ENCODE measurements around the gene PRLHR.

Gene PRLHR

GRCh38 chr10:118568327-118568848 lies 27.1 kb downstream of the PRLHR start:
- Histone ChIP-seq H3K79me2 (ENCODE audit: control insufficient read depth, low read length) (no peaks in the 10 kb centered on the region), H3K4me3 (ENCODE audit: low read length) (no peak overlapping the region), H3F3A (ENCODE audit: control insufficient read depth, insufficient read depth) (no peaks in the 10 kb centered on the region), H3K9me3 (ENCODE audit: control insufficient read depth, insufficient read depth, low read length) (no peaks in the 10 kb centered on the region), H3K9me2 (replicated peaks; ENCODE audit: control insufficient read depth, low read length) (no peaks in the 10 kb centered on the region), H4K20me1 (ENCODE audit: control insufficient read depth, insufficient read depth, low read depth, low read length) (no peaks in the 10 kb centered on the region), H3K4me1 (ENCODE audit: control insufficient read depth, low read length) (no peaks in the 10 kb centered on the region), H3K4me2 (ENCODE audit: low read length) (no peak overlapping the region), H3K36me3 (ENCODE audit: control insufficient read depth, low read length) (no peaks in the 10 kb centered on the region), H3K27ac (ENCODE audit: low read depth, low read length) (no peak overlapping the region), H3K27me3 (ENCODE audit: control insufficient read depth, low read length) (no peaks in the 10 kb centered on the region)
- peak; percentile 49 for TF ChIP-seq CTCF (IDR thresholded peaks at IDR 0.05; ENCODE audit: low read depth, low read length, poor library complexity, severe bottlenecking)
- TF ChIP-seq EZH2phosphoT487 (IDR thresholded peaks at IDR 0.05; ENCODE audit: borderline replicate concordance, low read length), result no peak

GRCh38 chr10:118567701-118568248 lies 27.7 kb downstream of the PRLHR start:
- H3K9me3 ChIP-seq (ENCODE audit: control insufficient read depth, insufficient read depth, low read length), result no peaks in the 10 kb centered on the region
- no peaks in the 10 kb centered on the region for H3K27me3 ChIP-seq (ENCODE audit: control insufficient read depth, low read length)
- no peaks in the 10 kb centered on the region for H3K36me3 ChIP-seq (ENCODE audit: control insufficient read depth, low read length)
- H4K20me1 ChIP-seq (ENCODE audit: control insufficient read depth, insufficient read depth, low read depth, low read length), result no peaks in the 10 kb centered on the region
- no peak overlapping the region for H3K4me3 ChIP-seq (ENCODE audit: low read length)
- H3K4me1 ChIP-seq (ENCODE audit: control insufficient read depth, low read length), result no peaks in the 10 kb centered on the region
- H3K9me2 ChIP-seq (replicated peaks; ENCODE audit: control insufficient read depth, low read length), result no peaks in the 10 kb centered on the region
- no peak for TF ChIP-seq CTCF (IDR thresholded peaks at IDR 0.05; ENCODE audit: low read depth, low read length, poor library complexity, severe bottlenecking)
- TF ChIP-seq EZH2phosphoT487 (IDR thresholded peaks at IDR 0.05; ENCODE audit: borderline replicate concordance, low read length), result no peak
- H3K79me2 ChIP-seq (ENCODE audit: control insufficient read depth, low read length), result no peaks in the 10 kb centered on the region
- H3K4me2 ChIP-seq (ENCODE audit: low read length), result no peak overlapping the region
- no peak overlapping the region for H3K27ac ChIP-seq (ENCODE audit: low read depth, low read length)
- H3F3A ChIP-seq (ENCODE audit: control insufficient read depth, insufficient read depth), result no peaks in the 10 kb centered on the region

GRCh38 chr10:118566911-118567310 lies 28.5 kb downstream of the PRLHR start:
- Histone ChIP-seq H3K4me2 (ENCODE audit: low read length) (no peak overlapping the region), H3K79me2 (ENCODE audit: control insufficient read depth, low read length) (no peaks in the 10 kb centered on the region), H4K20me1 (ENCODE audit: control insufficient read depth, insufficient read depth, low read depth, low read length) (no peaks in the 10 kb centered on the region), H3K9me2 (replicated peaks; ENCODE audit: control insufficient read depth, low read length) (no peaks in the 10 kb centered on the region), H3K36me3 (ENCODE audit: control insufficient read depth, low read length) (no peaks in the 10 kb centered on the region), H3K4me3 (ENCODE audit: low read length) (no peak overlapping the region), H3F3A (ENCODE audit: control insufficient read depth, insufficient read depth) (no peaks in the 10 kb centered on the region), H3K27ac (ENCODE audit: low read depth, low read length) (no peak overlapping the region), H3K27me3 (ENCODE audit: control insufficient read depth, low read length) (peaks cover 4% of the 10 kb centered on the region; the same call in 1 of the 2 replicates), H3K4me1 (ENCODE audit: control insufficient read depth, low read length) (no peaks in the 10 kb centered on the region), H3K9me3 (ENCODE audit: control insufficient read depth, insufficient read depth, low read length) (no peaks in the 10 kb centered on the region)
- no peak for TF ChIP-seq CTCF (IDR thresholded peaks at IDR 0.05; ENCODE audit: low read depth, low read length, poor library complexity, severe bottlenecking)
- no peak for TF ChIP-seq EZH2phosphoT487 (IDR thresholded peaks at IDR 0.05; ENCODE audit: borderline replicate concordance, low read length)

All from DOHH2 (cell line).